ENCODE results near the gene PDE8B.

DNA sequence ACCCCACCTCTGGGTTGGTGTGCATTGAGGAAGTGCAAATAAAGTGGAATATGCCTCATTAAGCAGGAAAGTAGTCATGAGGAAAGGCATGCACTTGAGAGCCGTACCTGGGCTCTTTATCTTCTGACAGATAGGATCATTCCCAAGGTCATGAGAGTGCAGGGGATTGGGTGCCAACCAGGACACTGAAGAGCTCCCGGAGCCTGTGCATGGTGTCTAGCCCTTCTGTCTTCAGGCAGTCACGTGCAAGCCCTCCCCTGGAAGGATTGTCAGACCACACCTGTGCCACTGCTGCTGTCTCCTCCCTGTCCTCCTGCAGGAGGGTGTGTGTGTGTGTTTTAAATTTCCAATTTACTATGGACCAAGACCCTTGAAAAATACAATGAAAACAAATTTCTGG, 69.6 kb downstream of the PDE8B start:
- TF ChIP-seq EZH2 (IDR thresholded peaks at IDR 0.05): no peak
- TF ChIP-seq POLR2AphosphoS5 (IDR thresholded peaks at IDR 0.05; ENCODE audit: borderline replicate concordance, low read depth, low read length): no peak
- no peak for TF ChIP-seq FOXP2 (optimal IDR thresholded peaks at IDR 0.05; ENCODE audit: control extremely low read depth, extremely low read length, insufficient read depth)

Data from SK-N-MC (cell line).